ENCODE results near the gene LRRC27.
A peak's percentile ranks its signal among the peaks of the same experiment; 100 is the strongest.

Gene LRRC27

GRCh38 chr10:132302421-132303310 is 29.3 kb upstream of the LRRC27 start:
- TF ChIP-seq REST (IDR thresholded peaks at IDR 0.05; ENCODE audit: low read depth) (no peak), TAF1 (IDR thresholded peaks at IDR 0.05; ENCODE audit: low read depth) (0 out of 2 replicates have a peak, but pooled peaks have one; percentile 31), NFIC (IDR thresholded peaks at IDR 0.05) (no peak), USF1 (IDR thresholded peaks at IDR 0.05) (no peak), EP300 (IDR thresholded peaks at IDR 0.05; ENCODE audit: borderline replicate concordance) (no peak), RAD21 (IDR thresholded peaks at IDR 0.05; ENCODE audit: low read depth) (no peak), FOXM1 (IDR thresholded peaks at IDR 0.05; ENCODE audit: borderline replicate concordance, low read depth) (no peak), MAX (IDR thresholded peaks at IDR 0.05) (no peak), TCF12 (IDR thresholded peaks at IDR 0.05; ENCODE audit: low read depth) (no peak)

GRCh38 chr10:132303361-132304115 is 28.5 kb upstream of the LRRC27 start:
- TF ChIP-seq REST (IDR thresholded peaks at IDR 0.05; ENCODE audit: low read depth) (no peak), ZBTB7A (IDR thresholded peaks at IDR 0.05; ENCODE audit: low read depth) (no peak), YY1 (IDR thresholded peaks at IDR 0.05; ENCODE audit: low read depth) (no peak), MAX (IDR thresholded peaks at IDR 0.05) (no peak), TCF12 (IDR thresholded peaks at IDR 0.05; ENCODE audit: low read depth) (no peak), NFIC (IDR thresholded peaks at IDR 0.05) (no peak), CEBPB (IDR thresholded peaks at IDR 0.05) (no peak), USF1 (IDR thresholded peaks at IDR 0.05) (no peak), TAF1 (IDR thresholded peaks at IDR 0.05; ENCODE audit: low read depth) (no peak), EGR1 (IDR thresholded peaks at IDR 0.05) (no peak), TEAD4 (IDR thresholded peaks at IDR 0.05) (no peak), FOXM1 (IDR thresholded peaks at IDR 0.05; ENCODE audit: borderline replicate concordance, low read depth) (no peak)

- TF ChIP-seq RAD21 (IDR thresholded peaks at IDR 0.05; ENCODE audit: low read depth) (no peak), USF1 (IDR thresholded peaks at IDR 0.05) (no peak), EGR1 (IDR thresholded peaks at IDR 0.05) (no peak), ZBTB7A (IDR thresholded peaks at IDR 0.05; ENCODE audit: low read depth) (no peak), EP300 (IDR thresholded peaks at IDR 0.05; ENCODE audit: borderline replicate concordance) (no peak), MAX (IDR thresholded peaks at IDR 0.05) (no peak), TCF12 (IDR thresholded peaks at IDR 0.05; ENCODE audit: low read depth) (no peak), REST (IDR thresholded peaks at IDR 0.05; ENCODE audit: low read depth) (no peak), YY1 (IDR thresholded peaks at IDR 0.05; ENCODE audit: low read depth) (no peak), TAF1 (IDR thresholded peaks at IDR 0.05; ENCODE audit: low read depth) (no peak), CEBPB (IDR thresholded peaks at IDR 0.05) (no peak), TEAD4 (IDR thresholded peaks at IDR 0.05) (no peak), NFIC (IDR thresholded peaks at IDR 0.05) (no peak), CREB1 (IDR thresholded peaks at IDR 0.05; ENCODE audit: low read depth) (no peak), FOXM1 (IDR thresholded peaks at IDR 0.05; ENCODE audit: borderline replicate concordance, low read depth) (no peak)
These were observed 27.1 kb upstream of the LRRC27 start for GRCh38 chr10:132304756-132305509.
